OCI-M1 (cell line): ENCODE data around the gene MSX2.

ENCODE experiments used
- DNase-seq: peaks from one replicate; lab custom pipeline; 2025; lab: John Stamatoyannopoulos, UW

MSX2 gene

GRCh38 chr5:174724484-174725260 lies at the start of gene MSX2:
Gene MSX2, plus strand, starts transcription at chr5:174724582. Its CDS starts 78 bp downstream, at chr5:174724660.
- no peak for DNase-seq

GRCh38 chr5:174675110-174675509 lies 49.3 kb upstream of the MSX2 start:
- DNase-seq: no peak

- no peak for DNase-seq
Observed at GRCh38 chr5:174675916-174676315, 48.5 kb upstream of the MSX2 start.

GRCh38 chr5:174678107-174678506 lies 46.3 kb upstream of the MSX2 start:
- no peak for DNase-seq

GRCh38 chr5:174680901-174681565 lies 43.3 kb upstream of the MSX2 start:
- no peak for DNase-seq

- no peak for DNase-seq
Observed at GRCh38 chr5:174687503-174687902, 36.9 kb upstream of the MSX2 start.

- no peak for DNase-seq
Observed at GRCh38 chr5:174688441-174689354, 35.7 kb upstream of the MSX2 start.

- no peak for DNase-seq
Observed at GRCh38 chr5:174690271-174690670, 34.1 kb upstream of the MSX2 start.

- DNase-seq: no peak
Observed at GRCh38 chr5:174692381-174692780, 32.0 kb upstream of the MSX2 start.

- DNase-seq: no peak
Observed at GRCh38 chr5:174692982-174693422, 31.4 kb upstream of the MSX2 start.

- no peak for DNase-seq
Observed at GRCh38 chr5:174693697-174694385, 30.5 kb upstream of the MSX2 start.

- DNase-seq: no peak
Observed at GRCh38 chr5:174694611-174695010, 29.8 kb upstream of the MSX2 start.

- DNase-seq: peak; percentile 1
Observed at GRCh38 chr5:174698156-174698555, 26.2 kb upstream of the MSX2 start.

- no peak for DNase-seq
Observed at GRCh38 chr5:174699131-174699530, 25.3 kb upstream of the MSX2 start.

- DNase-seq: no peak
Observed at GRCh38 chr5:174706997-174707572, 17.3 kb upstream of the MSX2 start.

GRCh38 chr5:174707671-174708070 lies 16.7 kb upstream of the MSX2 start:
- no peak for DNase-seq

GRCh38 chr5:174708476-174709207 lies 15.7 kb upstream of the MSX2 start:
- no peak for DNase-seq

- no peak for DNase-seq
Observed at GRCh38 chr5:174714751-174715150, 9.6 kb upstream of the MSX2 start.

- DNase-seq: no peak
Observed at GRCh38 chr5:174715804-174716203, 8.6 kb upstream of the MSX2 start.

- DNase-seq: no peak
Observed at GRCh38 chr5:174717826-174718455, 6.4 kb upstream of the MSX2 start.
